ENCODE results near the gene MYCL. TPM values are rescaled to one million over a fixed set of nuclear protein-coding genes. Genes with fewer than 3 reads are reported as not detected.

MYCL gene
- total and polyA plus RNA-seq, 8 donors = 1.4 to 17.9 (median 5.6) TPM

GRCh38 chr1:39944410-39945112 is 42.8 kb upstream of the MYCL start:
- Histone ChIP-seq H3K4me1 (no peaks in the 10 kb centered on the region), H3K4me3 (no peak overlapping the region), H3K36me3 (no peaks in the 10 kb centered on the region), H3K9me3 (no peaks in the 10 kb centered on the region), H3K27me3 (no peaks in the 10 kb centered on the region), H3K27ac (no peak overlapping the region)
- no peak for TF ChIP-seq CTCF (IDR thresholded peaks at IDR 0.05)
- FAIRE-seq (no peak), ATAC-seq (no peak), DNase-seq (no peak)
- intact Hi-C loops (cut with DNase I) = no loop called here
- 56 to 60% methylated on average over 8 of the region's 8 CpGs for WGBS, 2 donors

DNA sequence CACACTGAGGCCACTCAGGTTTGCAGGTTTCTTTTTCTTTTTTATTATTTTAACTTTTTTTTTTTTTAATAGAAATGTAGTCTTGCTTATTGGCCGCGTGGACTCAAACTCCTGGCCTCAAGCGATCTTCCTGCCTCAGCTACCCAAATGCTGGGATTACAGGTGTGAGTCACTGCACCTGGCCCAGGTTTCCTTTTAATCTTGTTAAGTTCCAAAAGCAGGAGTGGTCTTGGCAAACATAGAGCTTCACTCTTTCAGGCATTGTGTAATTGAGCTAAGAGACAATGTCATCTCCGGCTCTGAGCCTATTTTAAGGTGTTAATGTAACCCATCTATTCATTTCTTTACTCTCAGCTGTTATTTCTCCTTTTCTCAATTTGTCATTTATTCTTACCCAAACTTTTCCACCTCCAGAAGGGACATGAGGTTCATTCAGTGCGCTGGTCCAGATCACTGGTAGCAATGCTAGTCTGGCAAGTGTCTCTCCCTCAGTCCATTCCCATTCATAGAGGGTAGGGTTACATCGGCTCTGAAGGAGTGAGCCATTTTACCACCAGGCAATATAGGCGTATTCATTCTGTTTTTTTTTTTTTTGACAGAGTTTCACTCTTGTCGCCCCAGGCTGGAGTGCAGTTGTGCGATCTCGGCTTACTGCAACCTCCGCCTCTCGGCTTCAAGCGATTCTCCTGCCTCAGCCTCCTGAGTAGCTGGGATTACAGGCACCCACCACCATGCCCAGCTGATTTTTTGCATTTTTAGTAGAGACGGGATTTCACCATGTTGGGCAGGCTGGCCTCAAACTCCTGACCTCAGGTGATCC is 42.0 kb upstream of the MYCL start:
- H3K4me1 ChIP-seq = no peaks in the 10 kb centered on the region
- H3K27me3 ChIP-seq = no peaks in the 10 kb centered on the region
- WGBS, 2 donors = 89 to 91% methylated on average over 14 of the region's 14 CpGs
- no peaks in the 10 kb centered on the region for H3K9me3 ChIP-seq
- TF ChIP-seq CTCF (IDR thresholded peaks at IDR 0.05) = no peak
- H3K36me3 ChIP-seq = no peaks in the 10 kb centered on the region
- intact Hi-C loops (cut with DNase I) = no loop called here
- no peak for DNase-seq
- no peak for ATAC-seq
- no peak overlapping the region for H3K27ac ChIP-seq
- FAIRE-seq = no peak
- H3K4me3 ChIP-seq = no peak overlapping the region

DNA sequence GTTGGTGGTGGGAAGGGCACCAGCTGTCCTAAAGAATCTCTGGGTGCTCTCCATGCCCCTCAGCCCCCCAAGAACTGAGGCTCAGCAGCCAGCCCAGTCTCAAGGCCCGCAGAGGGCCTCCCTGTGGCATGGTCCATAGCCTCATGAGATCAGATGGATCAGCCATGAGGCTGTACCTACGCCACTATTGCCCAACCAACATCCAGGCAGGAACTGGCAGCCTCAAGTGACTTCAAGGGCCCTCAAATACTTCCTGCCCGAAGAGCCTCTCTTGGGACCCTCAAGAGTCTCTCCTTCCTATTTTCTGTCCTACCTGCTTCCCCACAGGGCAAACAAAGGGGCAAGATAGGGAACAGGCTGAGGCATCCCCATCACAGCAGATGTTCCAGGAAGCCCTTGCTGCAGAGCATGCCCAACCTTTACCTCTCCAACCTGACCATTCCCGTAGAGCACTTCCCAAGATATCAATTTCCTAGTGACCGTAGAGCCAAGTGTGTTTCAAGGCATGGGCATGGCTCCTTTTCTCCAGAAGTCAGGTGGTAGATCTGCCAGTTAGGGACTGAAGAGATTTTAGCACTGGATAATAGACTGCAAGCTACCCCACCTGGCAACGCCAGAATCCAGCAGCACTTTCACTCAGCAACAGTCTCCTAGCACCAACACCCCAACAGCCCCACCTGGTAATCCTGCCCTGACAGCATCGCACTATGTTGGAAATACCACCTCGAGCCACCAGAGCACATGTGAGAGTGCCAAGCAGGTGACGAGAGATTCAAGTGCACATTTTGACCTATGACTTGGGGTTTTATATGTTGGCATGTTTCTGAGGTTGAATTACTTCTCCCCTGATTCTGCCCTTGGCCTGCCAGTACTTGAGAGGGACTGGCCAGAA is 39.5 kb upstream of the MYCL start:
- no peaks in the 10 kb centered on the region for H3K36me3 ChIP-seq
- no peaks in the 10 kb centered on the region for H3K27me3 ChIP-seq
- H3K27ac ChIP-seq = no peak overlapping the region
- no peaks in the 10 kb centered on the region for H3K9me3 ChIP-seq
- no peak for TF ChIP-seq CTCF (IDR thresholded peaks at IDR 0.05)
- intact Hi-C loops (cut with DNase I) = no loop called here
- H3K4me1 ChIP-seq = no peaks in the 10 kb centered on the region
- DNase-seq (no peak), ATAC-seq (no peak), FAIRE-seq (no peak)
- 85 to 87% methylated on average over 9 of the region's 9 CpGs for WGBS, 2 donors
- no peak overlapping the region for H3K4me3 ChIP-seq

DNA sequence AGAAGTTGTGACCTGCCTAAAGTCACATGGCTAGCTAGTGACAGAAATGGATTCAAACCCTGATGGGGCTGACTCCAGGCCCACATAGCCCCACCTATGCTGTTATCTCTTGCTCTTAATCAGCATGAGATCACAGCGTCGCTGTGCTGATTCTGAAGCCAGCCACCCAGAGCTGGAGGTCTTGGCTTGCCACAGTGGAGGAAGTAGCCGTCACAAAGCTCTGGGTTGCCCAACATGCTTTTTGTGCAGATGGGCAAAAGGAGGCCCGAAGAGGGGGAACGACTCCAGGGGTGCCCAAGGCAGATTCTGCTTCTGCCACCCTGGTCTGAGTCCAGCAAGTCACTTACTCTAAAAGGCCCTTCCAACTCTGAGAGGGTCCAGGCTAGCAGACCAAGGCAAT is 38.5 kb upstream of the MYCL start:
- FAIRE-seq = no peak
- no peak for DNase-seq
- Histone ChIP-seq H3K36me3 (no peaks in the 10 kb centered on the region), H3K4me1 (no peaks in the 10 kb centered on the region), H3K9me3 (no peaks in the 10 kb centered on the region), H3K27ac (no peak overlapping the region), H3K27me3 (no peaks in the 10 kb centered on the region), H3K4me3 (no peak overlapping the region)
- 70 to 79% methylated on average over 5 of the region's 5 CpGs for WGBS, 2 donors
- intact Hi-C loops (cut with DNase I) = no loop called here
- TF ChIP-seq CTCF (IDR thresholded peaks at IDR 0.05) = no peak
- ATAC-seq = peak in 2 of 4 donors; percentile 36 to 64

Data from pancreas (tissue), 10 donors.